SK-N-SH treated with all-trans-retinoic acid at 6 μM for 48 hours (cell line): ENCODE measurements around the gene EIF2D.

Experiments
- ATAC-seq: fragments of 200-7000 bp; cut with Tn5 transposase; 3 replicates; pipeline ENCODE4 v1.9.1; 2020; ENCODE audit warnings: mild to moderate bottlenecking, moderate library complexity
- ARNTL ChIP-seq: fragments of 450-650 bp; formaldehyde crosslinking; IDR thresholded peaks from 2 replicates; pipeline ENCODE4 v1.5.0; 2020; ENCODE audit warnings: low read depth, mild to moderate bottlenecking, moderate library complexity, borderline replicate concordance
- BACH2 ChIP-seq: fragments of 250-450 bp; sonication (Bioruptor Pico); IDR thresholded peaks from 2 replicates; pipeline ENCODE4 v1.9.0; 2021; ENCODE audit warnings: mild to moderate bottlenecking, borderline replicate concordance
- CSDC2 ChIP-seq: fragments of 250-450 bp; sonication (Bioruptor Pico); IDR thresholded peaks from 2 replicates; pipeline ENCODE4 v1.5.0; 2020; ENCODE audit warnings: mild to moderate bottlenecking, moderate library complexity
- CSRNP3 ChIP-seq: fragments of 250-450 bp; sonication (Bioruptor Pico); IDR thresholded peaks from 2 replicates; pipeline ENCODE4 v1.5.1; 2021; ENCODE audit warnings: mild to moderate bottlenecking, moderate library complexity
- GLIS3 ChIP-seq: fragments of 250-450 bp; sonication (Bioruptor Pico); IDR thresholded peaks from 2 replicates; pipeline ENCODE4 v1.5.0; 2020; ENCODE audit warnings: mild to moderate bottlenecking, moderate library complexity
- ISL1 ChIP-seq: fragments of 250-450 bp; sonication (Bioruptor Pico); IDR thresholded peaks from 2 replicates; pipeline ENCODE4 v2.1.2; 2022; ENCODE audit warnings: mild to moderate bottlenecking, moderate library complexity
- OSR1 ChIP-seq: fragments of 250-450 bp; sonication (Bioruptor Pico); IDR thresholded peaks from 2 replicates; pipeline ENCODE4 v1.8.0; 2022; ENCODE audit warnings: moderate library complexity, mild to moderate bottlenecking, inconsistent platforms
- PATZ1 ChIP-seq: fragments of 250-450 bp; sonication (Bioruptor Pico); IDR thresholded peaks from 2 replicates; pipeline ENCODE4 v1.8.0; 2020; ENCODE audit warnings: mild to moderate bottlenecking, moderate library complexity, borderline replicate concordance
- POU6F1 ChIP-seq: fragments of 250-450 bp; sonication (Bioruptor Pico); IDR thresholded peaks from 2 replicates; pipeline ENCODE4 v1.8.0; 2021; ENCODE audit warnings: low read depth, mild to moderate bottlenecking, moderate library complexity, borderline replicate concordance
- PPARA ChIP-seq: fragments of 250-450 bp; sonication (Bioruptor Pico); IDR thresholded peaks from 2 replicates; pipeline ENCODE4 v1.5.0; 2020; ENCODE audit warnings: mild to moderate bottlenecking, borderline replicate concordance
- RARB ChIP-seq: fragments of 250-450 bp; sonication (Bioruptor Pico); IDR thresholded peaks from 2 replicates; pipeline ENCODE4 v1.8.0; 2021; ENCODE audit warnings: mild to moderate bottlenecking, moderate library complexity
- SNAI2 ChIP-seq: fragments of 250-450 bp; sonication (Bioruptor Pico); IDR thresholded peaks from 2 replicates; pipeline ENCODE4 v1.5.0; 2020; ENCODE audit warnings: mild to moderate bottlenecking, moderate library complexity
- TCF4 ChIP-seq: fragments of 250-450 bp; sonication (Bioruptor Pico); IDR thresholded peaks from 2 replicates; pipeline ENCODE4 v1.8.0; 2021; ENCODE audit warnings: mild to moderate bottlenecking, moderate library complexity, borderline replicate concordance
- ZC3H10 ChIP-seq: fragments of 250-450 bp; sonication (Bioruptor Pico); IDR thresholded peaks from 2 replicates; pipeline ENCODE4 v1.5.1; 2021; ENCODE audit warnings: mild to moderate bottlenecking, moderate library complexity
- ZFP3 ChIP-seq: fragments of 250-450 bp; sonication (Bioruptor Pico); IDR thresholded peaks from 2 replicates; pipeline ENCODE4 v1.5.0; 2020; ENCODE audit warnings: mild to moderate bottlenecking, moderate library complexity
- ZFP30 ChIP-seq: fragments of 450-650 bp; formaldehyde crosslinking; IDR thresholded peaks from 2 replicates; pipeline ENCODE4 v1.5.0; 2022; ENCODE audit warnings: mild to moderate bottlenecking, moderate library complexity
- ZNF565 ChIP-seq: fragments of 450-650 bp; formaldehyde crosslinking; conservative IDR thresholded peaks from 2 replicates; pipeline ENCODE4 v1.5.0; 2020; ENCODE audit warnings: low read depth, mild to moderate bottlenecking, moderate library complexity
- ZNF70 ChIP-seq: fragments of 450-650 bp; formaldehyde crosslinking; IDR thresholded peaks from 2 replicates; pipeline ENCODE4 v1.5.0; 2020; ENCODE audit warnings: mild to moderate bottlenecking, moderate library complexity
- ZNF8 ChIP-seq: fragments of 450-650 bp; formaldehyde crosslinking; IDR thresholded peaks from 2 replicates; pipeline ENCODE4 v1.5.0; 2020; ENCODE audit warnings: mild to moderate bottlenecking, moderate library complexity

EIF2D gene

GRCh38 chr1:206658264-206658980 lies 46.2 kb upstream of the EIF2D start:
- TF ChIP-seq ZNF565 (CRISPR knock-in tag) = no peak
- TF ChIP-seq ZNF8 = no peak
- TF ChIP-seq OSR1 (CRISPR knock-in tag) = no peak
- peak; percentile 54 for ATAC-seq

GRCh38 chr1:206657751-206658150 lies 45.5 kb upstream of the EIF2D start:
- no peak for ATAC-seq

GRCh38 chr1:206656936-206657335 lies 44.7 kb upstream of the EIF2D start:
- TF ChIP-seq CSRNP3 (CRISPR knock-in tag) (no peak), ZNF565 (CRISPR knock-in tag) (no peak), PATZ1 (CRISPR knock-in tag) (no peak), ISL1 (no peak), ZFP3 (CRISPR knock-in tag) (no peak), POU6F1 (no peak), RARB (CRISPR knock-in tag) (no peak), ZFP30 (CRISPR knock-in tag) (no peak), ZC3H10 (CRISPR knock-in tag) (no peak), OSR1 (CRISPR knock-in tag) (no peak), TCF4 (CRISPR knock-in tag) (no peak), ARNTL (no peak), SNAI2 (no peak), ZNF8 (no peak), PPARA (CRISPR knock-in tag) (no peak), ZNF70 (CRISPR knock-in tag) (no peak)
- TF ChIP-seq, all 23 proteins: peak for 0
- no peak for ATAC-seq

More at GRCh38 chr1:206657751-206658150, 45.5 kb upstream of the EIF2D start:
- TF ChIP-seq ARNTL (no peak), ZNF8 (no peak), ZC3H10 (CRISPR knock-in tag) (no peak), ZNF565 (CRISPR knock-in tag) (no peak), ZFP3 (CRISPR knock-in tag) (no peak), PPARA (CRISPR knock-in tag) (no peak)

GRCh38 chr1:206655471-206655882 lies 43.2 kb upstream of the EIF2D start:
- no peak for ATAC-seq
- TF ChIP-seq PPARA (CRISPR knock-in tag) (no peak), PATZ1 (CRISPR knock-in tag) (no peak), ZC3H10 (CRISPR knock-in tag) (no peak), CSRNP3 (CRISPR knock-in tag) (no peak), SNAI2 (no peak), BACH2 (CRISPR knock-in tag) (no peak), GLIS3 (CRISPR knock-in tag) (no peak), ZFP30 (CRISPR knock-in tag) (no peak), CSDC2 (CRISPR knock-in tag) (no peak)
- TF ChIP-seq, all 23 proteins: peak for 0
